Hepatocyte (in vitro differentiated cells): Measurements from ENCODE around the gene SNX17.

Experiments
- CTCF ChIP-seq: fragments of 200-600 bp; sonication (generic); IDR thresholded peaks from 2 replicates; pipeline ENCODE4 v1.5.1; 2016; ENCODE audit warnings: antibody characterized with exemption, mild to moderate bottlenecking; ENCODE audit not compliant: poor library complexity
- EZH2 ChIP-seq: fragments of 200-600 bp; sonication (generic); IDR thresholded peaks from 2 replicates; pipeline ENCODE4 v1.6.1; 2016; ENCODE audit warnings: antibody characterized with exemption, mild to moderate bottlenecking, borderline replicate concordance
- EZH2phosphoT487 ChIP-seq: fragments of 200-600 bp; sonication (generic); IDR thresholded peaks from one replicate; pipeline ENCODE4 v1.6.1; 2018; ENCODE audit warnings: antibody characterized with exemption, mild to moderate bottlenecking, low read depth, moderate library complexity; ENCODE audit not compliant: unreplicated experiment, severe bottlenecking

DNA sequence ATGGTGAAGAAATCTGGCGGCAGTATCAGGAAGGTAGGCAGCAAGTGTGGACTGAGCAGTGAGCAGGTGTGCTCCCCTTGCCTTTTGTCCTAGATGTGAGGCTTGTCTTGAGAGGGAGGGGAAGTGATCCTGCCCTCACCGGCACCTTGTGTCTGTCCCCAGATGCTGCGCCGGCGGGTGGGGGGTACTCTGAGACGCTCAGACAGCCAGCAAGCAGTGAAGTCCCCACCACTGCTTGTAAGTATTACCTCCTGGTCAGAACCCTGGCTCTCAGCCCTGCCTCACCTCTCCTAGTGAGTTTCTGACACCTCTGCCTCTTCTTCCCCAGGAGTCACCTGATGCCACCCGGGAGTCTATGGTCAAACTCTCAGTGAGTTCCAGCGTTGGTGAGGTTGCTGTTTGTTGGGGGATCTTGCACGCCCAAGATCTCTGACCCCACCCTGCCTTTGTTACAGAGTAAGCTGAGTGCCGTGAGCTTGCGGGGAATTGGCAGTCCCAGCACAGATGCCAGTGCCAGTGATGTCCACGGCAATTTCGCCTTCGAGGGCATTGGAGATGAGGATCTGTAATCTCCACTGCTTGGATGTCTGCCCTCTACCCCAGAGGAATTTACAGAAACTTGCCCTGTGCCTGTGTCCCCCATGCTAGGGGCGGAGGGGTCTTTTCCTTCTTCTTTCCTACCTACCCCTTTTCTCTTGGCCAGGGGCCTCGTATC lies 5.9 kb downstream of the SNX17 start:
- TF ChIP-seq CTCF (no peak), EZH2 (no peak), EZH2phosphoT487 (no peak)
